Upper lobe of left lung (tissue), 6 donors: ENCODE measurements around the gene CCDC178. TPM values are rescaled to one million over a fixed set of nuclear protein-coding genes. Genes with fewer than 3 reads are reported as not detected.

Source experiments
- ATAC-seq, 2 donors: fragments of 200-7000 bp; cut with Tn5 transposase; one replicate each; pipeline ENCODE4 v1.9.1; 2022; ENCODE audit warnings: mild to moderate bottlenecking in 2 of 2, moderate library complexity in 2 of 2; ENCODE audit not compliant: low FRiP score in 2 of 2
- DNase-seq, 2 donors: peaks; one replicate each; pipeline ENCODE4 v3.0.0-alpha.2; 2019 to 2020
- H3K27ac ChIP-seq, 4 donors: fragments of 200-600 bp; sonication (generic); one replicate each; pipeline ENCODE4 v1.5.1; 2016 to 2019
- H3K27me3 ChIP-seq, 4 donors: fragments of 200-600 bp; sonication (generic); one replicate each; pipeline ENCODE4 v1.5.1; 2017 to 2019
- H3K36me3 ChIP-seq, 4 donors: fragments of 200-600 bp; sonication (generic); one replicate each; pipeline ENCODE4 v1.5.1; 2016 to 2019
- H3K4me1 ChIP-seq, 4 donors: fragments of 200-600 bp; sonication (generic); one replicate each; pipeline ENCODE4 v1.5.1; 2018 to 2019
- H3K4me3 ChIP-seq, 4 donors: fragments of 200-600 bp; sonication (generic); one replicate each; pipeline ENCODE4 v1.5.1; 2017 to 2019; ENCODE audit warnings: mild to moderate bottlenecking in 2 of 4, moderate library complexity in 1 of 4
- H3K9me3 ChIP-seq, 4 donors: fragments of 200-600 bp; sonication (generic); one replicate each; pipeline ENCODE4 v1.5.1; 2018 to 2019
- EP300 ChIP-seq, 4 donors: sonication (generic); formaldehyde crosslinking; IDR thresholded peaks; one replicate each; pipeline ENCODE4 v1.5.1; 2017; ENCODE audit warnings: antibody characterized with exemption in 4 of 4, control low read depth in 2 of 4
- POLR2A ChIP-seq, 4 donors: fragments of 450-650 bp; IDR thresholded peaks; one replicate each; pipeline ENCODE4 v1.5.1; 2016 to 2017; ENCODE audit warnings: antibody characterized with exemption in 4 of 4, mild to moderate bottlenecking in 2 of 4
- POLR2AphosphoS5 ChIP-seq, 2 donors: sonication (generic); formaldehyde crosslinking; IDR thresholded peaks; one replicate each; pipeline ENCODE4 v1.5.1; 2017; ENCODE audit warnings: antibody characterized with exemption in 2 of 2
- WGBS, 2 donors: methylation state at CpG; one replicate each; pipeline ENCODE4 v1.1.5; 2017 to 2018; 5-methylcytosine and 5-hydroxymethylcytosine counted together
- total RNA-seq, 6 donors: library from RNA; depleted of rRNA in 4 of 6; stranded (reverse); fragments of >200 nt in 4 of 6; gene quantifications; one replicate each; pipeline versions ENCODE4 v1.1.0 to v1.2.1, GENCODE V29; 2016 to 2021
- TF ChIP-seq, protein P1 (sequence below), 6 experiments: fragments of 450-650 bp in 4 of 6; fragments of 200-600 bp in 2 of 6; sonication (generic) in 2 of 6; IDR thresholded peaks; one replicate each; pipeline ENCODE4 v1.5.1; 2016 to 2019; ENCODE audit warnings: antibody characterized with exemption in 6 of 6
- donor health status: DM: no; HTN: no; CAD: no; lungs with moderate emphysema.
- donor health status: DM: no; HTN: yes; CAD: no; lungs with severe emphysema.

The CCDC178 gene
- total RNA-seq, 6 donors from 2014 or later, result 0.89 to 1.4 TPM; not detected in 4

DNA sequence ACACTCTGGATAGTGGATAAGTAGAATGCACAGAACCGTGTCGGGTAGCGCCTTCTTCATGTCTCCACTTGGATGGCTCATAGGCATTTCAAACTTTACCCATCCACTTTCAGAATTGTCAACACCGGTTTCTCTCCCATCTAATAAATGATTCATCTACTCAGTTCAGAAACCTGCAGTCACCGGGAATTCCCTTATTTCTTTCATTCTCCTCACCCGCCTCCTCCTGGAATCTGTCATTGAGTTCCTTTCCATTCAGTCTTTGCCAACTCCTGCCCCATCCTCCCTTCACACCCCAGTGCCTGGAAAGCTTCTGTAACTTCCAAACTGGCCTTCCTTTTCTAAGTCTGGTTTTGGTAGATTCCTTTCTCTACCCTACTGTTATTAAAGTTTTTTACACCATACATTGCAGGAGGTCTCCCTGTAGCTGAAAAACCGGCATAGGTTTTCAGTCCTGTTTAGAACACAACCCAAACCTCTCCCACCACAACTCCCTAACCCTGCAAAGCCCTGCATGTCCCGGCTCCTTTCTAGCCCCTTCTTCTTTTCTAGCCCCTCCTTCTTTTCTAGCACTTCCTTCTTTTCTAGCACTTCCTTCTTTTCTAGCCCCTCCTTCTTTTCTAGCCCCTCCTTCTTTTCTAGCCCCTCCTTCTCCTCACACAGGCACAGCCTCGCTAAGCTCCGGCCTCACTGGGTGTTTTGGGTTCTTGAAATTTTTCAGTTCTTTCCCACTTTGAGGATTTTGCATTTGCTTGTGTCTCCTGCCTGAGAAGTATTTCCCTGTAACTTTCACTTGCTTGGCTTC lies 533.8 kb downstream of the CCDC178 start:
- no peak for ATAC-seq
- H3K36me3 ChIP-seq, result no peaks in the 10 kb centered on the region
- H3K4me1 ChIP-seq, result no peaks in the 10 kb centered on the region
- no peak overlapping the region for H3K27ac ChIP-seq
- TF ChIP-seq POLR2A (IDR thresholded peaks at IDR 0.05) (no peak), EP300 (IDR thresholded peaks at IDR 0.05) (no peak)
- TF ChIP-seq, protein P1, sequence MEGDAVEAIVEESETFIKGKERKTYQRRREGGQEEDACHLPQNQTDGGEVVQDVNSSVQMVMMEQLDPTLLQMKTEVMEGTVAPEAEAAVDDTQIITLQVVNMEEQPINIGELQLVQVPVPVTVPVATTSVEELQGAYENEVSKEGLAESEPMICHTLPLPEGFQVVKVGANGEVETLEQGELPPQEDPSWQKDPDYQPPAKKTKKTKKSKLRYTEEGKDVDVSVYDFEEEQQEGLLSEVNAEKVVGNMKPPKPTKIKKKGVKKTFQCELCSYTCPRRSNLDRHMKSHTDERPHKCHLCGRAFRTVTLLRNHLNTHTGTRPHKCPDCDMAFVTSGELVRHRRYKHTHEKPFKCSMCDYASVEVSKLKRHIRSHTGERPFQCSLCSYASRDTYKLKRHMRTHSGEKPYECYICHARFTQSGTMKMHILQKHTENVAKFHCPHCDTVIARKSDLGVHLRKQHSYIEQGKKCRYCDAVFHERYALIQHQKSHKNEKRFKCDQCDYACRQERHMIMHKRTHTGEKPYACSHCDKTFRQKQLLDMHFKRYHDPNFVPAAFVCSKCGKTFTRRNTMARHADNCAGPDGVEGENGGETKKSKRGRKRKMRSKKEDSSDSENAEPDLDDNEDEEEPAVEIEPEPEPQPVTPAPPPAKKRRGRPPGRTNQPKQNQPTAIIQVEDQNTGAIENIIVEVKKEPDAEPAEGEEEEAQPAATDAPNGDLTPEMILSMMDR (IDR thresholded peaks at IDR 0.05), result no peak
- DNase-seq, result no peak
- 90 to 94% methylated on average over 10 of the region's 10 CpGs for WGBS, 2 donors
- H3K4me3 ChIP-seq, result no peak overlapping the region
- no peaks in the 10 kb centered on the region for H3K27me3 ChIP-seq
- H3K9me3 ChIP-seq, result no peaks in the 10 kb centered on the region

DNA sequence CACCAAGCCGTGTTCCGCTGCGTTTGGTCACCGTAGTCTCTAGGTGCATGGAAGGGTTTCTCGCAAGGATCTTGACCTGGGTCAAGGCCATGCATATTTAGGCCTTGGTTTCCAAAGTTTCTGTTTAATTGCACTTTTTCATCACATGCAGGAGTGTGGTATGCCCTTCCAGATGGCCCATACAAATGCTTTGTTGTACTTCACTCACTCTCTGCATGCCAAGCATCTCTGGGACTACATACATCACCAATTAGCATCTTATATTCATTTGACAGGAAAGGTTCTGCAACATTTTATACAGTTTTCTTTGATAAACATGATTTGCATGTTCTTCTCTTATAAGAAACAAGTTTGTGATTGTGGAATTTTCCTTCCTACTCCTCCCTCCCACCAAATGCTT lies 534.9 kb downstream of the CCDC178 start:
- Histone ChIP-seq H3K4me3 (no peak overlapping the region), H3K9me3 (no peaks in the 10 kb centered on the region), H3K27ac (no peak overlapping the region), H3K36me3 (no peaks in the 10 kb centered on the region), H3K27me3 (no peaks in the 10 kb centered on the region), H3K4me1 (no peaks in the 10 kb centered on the region)
- TF ChIP-seq, protein P1 (IDR thresholded peaks at IDR 0.05), result no peak
- TF ChIP-seq EP300 (IDR thresholded peaks at IDR 0.05) (no peak), POLR2AphosphoS5 (IDR thresholded peaks at IDR 0.05) (no peak), POLR2A (IDR thresholded peaks at IDR 0.05) (no peak)
- WGBS, 2 donors, result 92 to 93% methylated on average over 5 of the region's 5 CpGs
- ATAC-seq, result no peak
- no peak for DNase-seq

DNA sequence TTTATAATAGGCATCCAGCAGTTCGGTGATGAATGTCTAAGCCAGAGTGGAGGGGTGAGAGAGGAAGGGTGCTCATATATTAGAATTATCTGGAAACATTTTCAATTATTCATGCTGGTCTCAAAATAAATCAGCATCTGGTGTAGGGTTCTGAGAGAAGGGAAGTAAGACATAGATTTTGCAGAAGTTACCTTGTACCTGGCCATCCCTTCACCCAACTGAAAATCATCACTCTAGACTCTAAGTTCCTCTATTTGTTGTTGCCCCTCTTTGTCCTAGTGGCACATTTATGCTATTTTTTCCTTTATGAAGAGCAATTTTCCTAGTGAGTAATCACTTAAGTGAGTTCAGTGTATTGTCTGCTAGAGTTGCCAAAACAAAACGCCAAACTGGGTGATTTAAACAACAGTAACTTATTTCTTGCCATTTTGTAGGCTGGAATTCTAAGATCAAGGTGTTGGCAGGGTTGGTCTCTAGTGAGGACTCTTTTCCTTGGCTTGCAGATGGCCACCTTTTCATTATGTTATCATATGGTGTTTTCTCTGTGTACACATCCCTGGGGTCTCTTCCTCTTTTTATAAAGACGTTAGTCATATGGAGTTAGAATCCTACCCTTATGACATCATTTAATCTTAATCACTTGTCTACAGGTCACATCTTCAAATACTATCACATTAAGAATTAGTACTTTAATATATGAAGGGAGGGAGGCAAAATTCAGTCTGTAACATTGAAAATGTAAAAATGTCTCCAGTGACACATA lies 537.8 kb downstream of the CCDC178 start:
- no peak overlapping the region for H3K4me3 ChIP-seq
- no peaks in the 10 kb centered on the region for H3K36me3 ChIP-seq
- H3K27ac ChIP-seq, result no peak overlapping the region
- H3K27me3 ChIP-seq, result no peaks in the 10 kb centered on the region
- no peaks in the 10 kb centered on the region for H3K4me1 ChIP-seq
- TF ChIP-seq, protein P1 (IDR thresholded peaks at IDR 0.05), result no peak
- no peak for TF ChIP-seq POLR2A (IDR thresholded peaks at IDR 0.05)
- TF ChIP-seq POLR2AphosphoS5 (IDR thresholded peaks at IDR 0.05), result no peak
- TF ChIP-seq EP300 (IDR thresholded peaks at IDR 0.05), result no peak
- no peak for DNase-seq
- H3K9me3 ChIP-seq, result no peaks in the 10 kb centered on the region
- 67 to 69% methylated on average over 3 of the region's 3 CpGs for WGBS, 2 donors
- no peak for ATAC-seq

DNA sequence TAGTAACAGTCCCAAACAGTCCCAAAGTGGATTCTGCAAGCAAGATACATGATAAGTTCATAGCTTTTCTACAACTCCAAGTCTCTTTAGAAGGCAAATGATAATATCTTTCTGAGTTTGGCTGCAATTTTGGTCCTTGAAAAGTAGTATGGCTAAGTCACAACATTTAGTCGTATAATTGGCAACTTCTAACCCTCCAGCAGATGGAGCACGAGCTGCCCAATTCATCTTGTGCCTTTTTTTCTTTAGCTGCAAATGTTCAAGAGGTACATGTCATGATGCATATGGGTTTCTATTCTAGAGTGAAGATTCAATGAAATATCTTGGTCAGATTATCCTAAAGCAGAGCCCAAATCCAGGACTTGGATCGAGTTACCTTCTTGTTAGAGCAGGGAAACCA lies 540.7 kb downstream of the CCDC178 start:
- ATAC-seq (no peak), DNase-seq (no peak)
- no peaks in the 10 kb centered on the region for H3K36me3 ChIP-seq
- H3K4me3 ChIP-seq, result no peak overlapping the region
- no peaks in the 10 kb centered on the region for H3K27me3 ChIP-seq
- no peak overlapping the region for H3K27ac ChIP-seq
- H3K4me1 ChIP-seq, result no peaks in the 10 kb centered on the region
- no peak for TF ChIP-seq EP300 (IDR thresholded peaks at IDR 0.05)
- TF ChIP-seq POLR2A (IDR thresholded peaks at IDR 0.05), result no peak
- TF ChIP-seq, protein P1 (IDR thresholded peaks at IDR 0.05), result no peak
- no peak for TF ChIP-seq POLR2AphosphoS5 (IDR thresholded peaks at IDR 0.05)
- 63 to 67% methylated on average over 3 of the region's 3 CpGs for WGBS, 2 donors
- peaks cover 0 to 10% (median 1%) of the 10 kb centered on the region in 4 donors for H3K9me3 ChIP-seq
